Measurements from ENCODE around the gene SEMA5A.

DNA sequence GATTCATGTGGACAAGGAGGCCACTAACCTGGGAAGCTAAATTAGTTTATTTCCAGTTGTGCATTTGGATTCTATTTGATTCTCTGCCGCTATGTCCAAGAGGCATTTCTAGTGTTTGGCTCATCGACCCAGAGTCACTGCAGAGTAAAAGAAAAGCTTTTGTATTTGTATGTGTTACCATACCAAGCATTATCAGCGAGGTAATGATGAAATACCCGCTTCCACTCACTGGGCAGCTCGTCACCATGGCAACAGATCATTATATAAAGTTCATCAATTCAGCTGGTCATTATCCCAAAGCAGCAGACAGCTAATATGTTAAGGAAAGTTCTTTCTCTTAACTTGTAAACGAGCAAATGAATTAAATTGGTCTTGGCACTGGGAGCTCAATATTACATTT lies 380.3 kb downstream of the SEMA5A start:
- TF ChIP-seq CTCF (IDR thresholded peaks at IDR 0.05) (no peak), EZH2 (IDR thresholded peaks at IDR 0.05; ENCODE audit: borderline replicate concordance, insufficient read depth, low read depth, low read length, poor library complexity, severe bottlenecking) (no peak)

All from B cell (primary cell).